HepG2 (cell line): ENCODE data around the gene TSPAN18.

Experiments used
- CHD4 ChIP-seq: fragments of 200-600 bp; sonication (generic); IDR thresholded peaks from 2 replicates; pipeline ENCODE4 v1.7.0; 2017; ENCODE audit warnings: mild to moderate bottlenecking, low read length, borderline replicate concordance
- EP300 ChIP-seq, 3 experiments: sonication (generic) in 1 of 3; formaldehyde crosslinking in 1 of 3; IDR thresholded peaks; 2 replicates each; pipeline versions ENCODE4 v1.5.1 to v1.6.1; 2011 to 2020; ENCODE audit warnings: low read depth in 2 of 3, low read length in 2 of 3, borderline replicate concordance in 1 of 3, improper control_type of control experiment in 1 of 3, mild to moderate bottlenecking in 1 of 3, missing genetic modification reagents in 1 of 3, moderate library complexity in 1 of 3
- HMG20A ChIP-seq: IDR thresholded peaks from 2 replicates; pipeline ENCODE4 v1.6.1; 2016; ENCODE audit warnings: borderline replicate concordance
- NCOA2 ChIP-seq: sonication (generic); formaldehyde crosslinking; IDR thresholded peaks from 2 replicates; pipeline ENCODE4 v1.8.0; 2022; ENCODE audit warnings: inconsistent platforms
- SIN3A ChIP-seq: IDR thresholded peaks from 2 replicates; pipeline ENCODE4 v1.6.1; 2011; ENCODE audit warnings: low read depth, mild to moderate bottlenecking, control low read depth, low read length, borderline replicate concordance
- ZBTB8A ChIP-seq: sonication (generic); formaldehyde crosslinking; IDR thresholded peaks from 2 replicates; pipeline ENCODE4 v1.4.0; 2020; ENCODE audit warnings: mild to moderate bottlenecking, low read depth, missing genetic modification reagents, borderline replicate concordance
- ZGPAT ChIP-seq: IDR thresholded peaks from 2 replicates; pipeline ENCODE4 v1.6.1; 2016; ENCODE audit warnings: mild to moderate bottlenecking
- ZKSCAN1 ChIP-seq: fragments of 150-350 bp; IDR thresholded peaks from 2 replicates; pipeline ENCODE4 v1.6.1; 2014; ENCODE audit warnings: low read length
- ZNF841 ChIP-seq: sonication (generic); formaldehyde crosslinking; IDR thresholded peaks from 2 replicates; pipeline ENCODE4 v1.8.1; 2023; ENCODE audit warnings: missing genetic modification reagents, borderline replicate concordance
- TF ChIP-seq, protein P1 (sequence below): sonication (generic); formaldehyde crosslinking; IDR thresholded peaks from 2 replicates; pipeline ENCODE4 v1.8.1; 2023; ENCODE audit warnings: missing genetic modification reagents, inconsistent platforms, borderline replicate concordance

DNA sequence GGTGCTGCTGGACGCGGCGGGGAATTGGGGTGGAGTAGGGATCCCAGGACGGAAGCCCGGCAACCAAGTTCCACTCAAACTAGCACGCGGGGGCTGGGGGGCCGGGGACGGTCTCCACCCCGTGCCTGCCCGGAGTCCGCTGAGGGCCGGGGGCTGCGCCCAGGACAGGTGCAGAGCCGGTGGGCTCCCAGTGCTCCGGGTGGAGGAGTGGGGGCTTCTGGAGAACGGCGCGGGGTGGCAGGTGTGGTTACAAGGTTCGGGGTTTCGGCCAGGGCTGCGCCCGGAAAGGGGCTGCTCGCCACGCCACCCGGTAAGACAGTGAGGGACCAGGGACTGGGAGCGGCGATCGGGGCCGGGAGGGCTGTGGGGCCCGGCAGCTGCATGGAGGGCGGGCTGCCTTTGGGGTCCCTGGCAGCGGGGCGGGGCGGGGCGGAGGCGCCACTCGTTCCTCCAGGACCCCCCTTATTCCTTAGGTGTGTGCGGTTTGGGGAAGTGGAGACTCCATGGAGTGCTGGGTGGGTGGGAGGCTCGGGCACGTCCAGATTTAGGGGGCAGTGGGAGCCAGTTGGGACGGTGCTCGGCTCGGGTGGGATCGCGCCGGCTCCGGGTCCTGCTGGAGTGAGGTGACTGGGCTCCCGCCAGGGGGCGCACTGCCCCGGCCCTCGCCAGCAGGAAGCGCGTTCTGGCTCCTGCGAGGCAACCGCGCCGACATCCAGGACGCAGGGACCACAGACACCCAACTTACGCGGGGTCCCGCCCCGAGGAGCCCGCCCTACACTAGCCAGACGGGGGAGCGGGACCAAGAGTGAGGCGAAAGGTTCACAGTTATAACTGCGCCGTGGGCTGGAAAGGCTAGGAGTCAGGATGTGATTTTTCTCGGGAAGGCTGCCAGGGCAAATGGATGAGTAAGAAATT lies 868 bp downstream of the TSPAN18 start:
- TF ChIP-seq ZKSCAN1 (no peak), ZGPAT (CRISPR knock-in tag) (no peak), ZNF841 (CRISPR knock-in tag) (no peak), ZBTB8A (CRISPR knock-in tag) (no peak), EP300 (IDR thresholded peaks at IDR 0.05; ENCODE audit: low read depth in 2 of 2, low read length in 2 of 2) (no peak), EP300 (CRISPR knock-in tag; IDR thresholded peaks at IDR 0.05; ENCODE audit: borderline replicate concordance) (no peak), CHD4 (no peak), SIN3A (no peak), HMG20A (CRISPR knock-in tag) (no peak), NCOA2 (CRISPR knock-in tag) (no peak)
- TF ChIP-seq, protein P1, sequence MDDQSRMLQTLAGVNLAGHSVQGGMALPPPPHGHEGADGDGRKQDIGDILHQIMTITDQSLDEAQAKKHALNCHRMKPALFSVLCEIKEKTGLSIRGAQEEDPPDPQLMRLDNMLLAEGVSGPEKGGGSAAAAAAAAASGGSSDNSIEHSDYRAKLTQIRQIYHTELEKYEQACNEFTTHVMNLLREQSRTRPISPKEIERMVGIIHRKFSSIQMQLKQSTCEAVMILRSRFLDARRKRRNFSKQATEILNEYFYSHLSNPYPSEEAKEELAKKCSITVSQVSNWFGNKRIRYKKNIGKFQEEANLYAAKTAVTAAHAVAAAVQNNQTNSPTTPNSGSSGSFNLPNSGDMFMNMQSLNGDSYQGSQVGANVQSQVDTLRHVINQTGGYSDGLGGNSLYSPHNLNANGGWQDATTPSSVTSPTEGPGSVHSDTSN (CRISPR knock-in tag) = no peak
